Measurements from ENCODE around the gene CDK14. TPM values are rescaled to one million over a fixed set of nuclear protein-coding genes. Genes with fewer than 3 reads are reported as not detected.
A peak's percentile ranks its signal among the peaks of the same experiment; 100 is the strongest.

The CDK14 gene
- polyA plus RNA-seq, 3 donors = 1.7 to 2.5 (median 2.1) TPM

DNA sequence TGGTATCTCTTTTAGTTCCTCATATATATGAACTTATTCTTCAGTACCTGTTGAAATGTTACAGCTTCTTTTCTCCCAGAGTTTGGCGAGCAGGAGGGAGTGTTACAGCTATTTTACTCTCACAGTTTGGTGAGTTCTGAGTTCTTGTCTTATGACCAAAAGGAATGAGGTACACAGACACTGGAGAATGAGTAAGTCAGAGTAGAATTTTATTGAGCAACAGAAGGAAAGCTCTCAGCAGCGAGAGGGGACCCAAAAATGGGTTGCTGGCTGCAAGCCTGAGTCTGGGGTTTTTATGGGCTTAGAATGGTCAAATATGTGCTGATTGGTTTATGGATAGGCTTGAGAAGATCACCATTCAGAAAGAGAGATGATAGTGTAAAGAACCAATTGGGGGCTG is 175.2 kb downstream of the CDK14 start:
- H3K36me3 Mint-ChIP-seq = peaks cover 21 to 30% of the 10 kb centered on the region in 2 donors
- peaks cover 18 to 31% (median 24%) of the 10 kb centered on the region in 7 donors for H3K9me3 Mint-ChIP-seq
- Histone ChIP-seq H3K9me3 (replicated peaks in 1 of 2; ENCODE audit: control insufficient read depth in 1 of 2, insufficient read depth in 1 of 2, low read length in 2 of 2) (peaks cover 27 to 29% of the 10 kb centered on the region in 2 donors), H3K27ac (ENCODE audit: low read depth in 1 of 2, low read length in 2 of 2) (no peak overlapping the region), H3K9ac (ENCODE audit: insufficient read depth, low read length, poor library complexity, severe bottlenecking) (no peak overlapping the region), H3K4me1 (ENCODE audit: control insufficient read depth in 1 of 2, insufficient read depth in 2 of 2, low read length in 2 of 2) (no peaks in the 10 kb centered on the region), H4K20me1 (ENCODE audit: insufficient read depth, low read length) (no peaks in the 10 kb centered on the region), H3K27me3 (ENCODE audit: control insufficient read depth in 2 of 2, insufficient read depth in 2 of 2, low read length in 2 of 2) (no peaks in the 10 kb centered on the region), H3K4me2 (replicated peaks; ENCODE audit: extremely low read depth, low read length, poor library complexity, severe bottlenecking) (no peak overlapping the region), H3K36me3 (replicated peaks in 1 of 2; ENCODE audit: control insufficient read depth in 1 of 2, insufficient read depth in 2 of 2, low read length in 2 of 2) (peaks cover 0 to 24% of the 10 kb centered on the region in 2 donors), H3K4me3 (replicated peaks in 1 of 3; ENCODE audit: low read depth in 2 of 3, low read length in 3 of 3) (no peak overlapping the region), H2AFZ (ENCODE audit: insufficient read depth, low read depth, low read length, poor library complexity, severe bottlenecking) (no peak overlapping the region), H3K79me2 (ENCODE audit: insufficient read depth, low read length) (no peaks in the 10 kb centered on the region)
- no peak for DNase-seq
- no peak overlapping the region for H3K4me3 Mint-ChIP-seq
- H3K27me3 Mint-ChIP-seq (ENCODE audit: low read depth in 3 of 3) = peaks cover 0 to 2% (median 1%) of the 10 kb centered on the region in 3 donors
- intact Hi-C loops (cut with micrococcal nuclease) = no loop called here
- H3K27ac Mint-ChIP-seq = no peak overlapping the region
- peaks cover 4% of the 10 kb centered on the region for H3K4me1 Mint-ChIP-seq
- 89% methylated on average over 1 of the region's 2 CpGs for WGBS (ENCODE audit: insufficient coverage)
- no peak for TF ChIP-seq CTCF (IDR thresholded peaks at IDR 0.05)

DNA sequence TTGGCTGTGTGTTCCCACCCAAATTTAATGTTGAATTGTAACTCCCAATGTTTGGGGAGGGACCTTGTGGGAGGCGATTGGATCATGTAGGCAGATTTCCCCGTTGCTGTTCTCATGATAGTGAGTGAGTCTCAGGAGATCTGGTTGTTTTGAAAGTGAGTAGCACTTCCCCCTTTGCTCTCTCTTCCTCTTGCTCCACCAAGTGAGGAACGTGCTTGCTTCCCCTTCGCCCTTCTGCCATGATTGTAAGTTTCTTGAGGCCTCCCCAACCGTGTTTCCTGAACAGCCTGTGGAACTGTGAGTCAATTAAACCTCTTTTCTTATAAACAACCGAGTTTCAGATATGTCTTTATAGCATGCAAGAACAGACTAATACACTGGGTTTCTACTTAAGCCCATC is 176.3 kb downstream of the CDK14 start:
- Mint-ChIP-seq H3K27ac (peak overlapping the region in 2 of 7 donors; percentile 34 to 74), H3K36me3 (peaks cover 17 to 23% of the 10 kb centered on the region in 2 donors), H3K4me1 (peaks cover 4% of the 10 kb centered on the region), H3K4me3 (no peak overlapping the region), H3K27me3 (ENCODE audit: low read depth in 3 of 3) (peaks cover 0 to 2% (median 1%) of the 10 kb centered on the region in 3 donors), H3K9me3 (peaks cover 14 to 31% (median 23%) of the 10 kb centered on the region in 7 donors)
- WGBS (ENCODE audit: insufficient coverage) = 50% methylated on average over 1 of the region's 6 CpGs
- TF ChIP-seq CTCF (IDR thresholded peaks at IDR 0.05) = no peak
- peak; percentile 3 to 20 (median 8) for DNase-seq
- Histone ChIP-seq H3K4me2 (replicated peaks; ENCODE audit: extremely low read depth, low read length, poor library complexity, severe bottlenecking) (no peak overlapping the region), H3K36me3 (replicated peaks in 1 of 2; ENCODE audit: control insufficient read depth in 1 of 2, insufficient read depth in 2 of 2, low read length in 2 of 2) (peaks cover 0 to 24% of the 10 kb centered on the region in 2 donors), H3K4me1 (ENCODE audit: control insufficient read depth in 1 of 2, insufficient read depth in 2 of 2, low read length in 2 of 2) (no peaks in the 10 kb centered on the region), H3K79me2 (ENCODE audit: insufficient read depth, low read length) (no peaks in the 10 kb centered on the region), H3K27ac (ENCODE audit: low read depth in 1 of 2, low read length in 2 of 2) (peak overlapping the region in 1 of 2 donors; percentile 58), H3K9me3 (replicated peaks in 1 of 2; ENCODE audit: control insufficient read depth in 1 of 2, insufficient read depth in 1 of 2, low read length in 2 of 2) (peaks cover 27% of the 10 kb centered on the region in 2 donors), H3K9ac (ENCODE audit: insufficient read depth, low read length, poor library complexity, severe bottlenecking) (no peak overlapping the region), H4K20me1 (ENCODE audit: insufficient read depth, low read length) (no peaks in the 10 kb centered on the region), H3K4me3 (replicated peaks in 1 of 3; ENCODE audit: low read depth in 2 of 3, low read length in 3 of 3) (no peak overlapping the region), H3K27me3 (ENCODE audit: control insufficient read depth in 2 of 2, insufficient read depth in 2 of 2, low read length in 2 of 2) (no peaks in the 10 kb centered on the region), H2AFZ (ENCODE audit: insufficient read depth, low read depth, low read length, poor library complexity, severe bottlenecking) (no peak overlapping the region)
- intact Hi-C loops (cut with micrococcal nuclease) = no loop called here
